ENCODE results near the gene PARN.

PARN gene

DNA sequence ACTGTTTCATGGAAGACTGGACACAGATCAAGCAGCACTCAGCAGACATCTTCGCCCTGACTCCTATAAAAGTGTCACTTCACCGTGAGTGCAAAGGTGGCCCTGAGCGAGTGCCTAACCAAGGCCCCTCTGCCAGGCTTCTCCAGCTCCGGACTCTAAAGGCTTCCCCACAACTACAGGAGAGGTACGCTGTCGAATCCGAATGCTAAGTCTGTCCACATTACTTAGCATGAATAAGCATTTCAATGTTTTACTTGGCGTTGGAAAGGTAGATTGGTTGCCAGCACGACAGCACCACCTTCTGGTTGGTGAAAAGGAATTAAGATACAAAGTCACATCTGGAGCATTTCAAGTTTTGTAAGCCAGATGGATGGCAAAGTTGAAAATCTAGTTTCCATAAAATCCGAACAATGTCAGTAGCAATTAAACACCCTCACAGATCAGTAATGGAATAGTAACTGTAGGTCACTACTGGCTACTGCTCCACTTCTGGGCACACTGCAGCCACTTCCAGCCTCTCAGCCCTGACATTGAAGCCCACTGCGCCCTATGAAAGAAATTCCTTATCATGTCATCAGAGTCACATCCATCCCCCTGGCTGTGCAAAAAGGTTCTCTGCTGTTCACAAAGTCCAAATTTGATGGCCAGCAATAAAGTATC is 100.9 kb downstream of the PARN start:
- peak; percentile 65 for DNase-seq (ENCODE audit: low spot score)

DNA sequence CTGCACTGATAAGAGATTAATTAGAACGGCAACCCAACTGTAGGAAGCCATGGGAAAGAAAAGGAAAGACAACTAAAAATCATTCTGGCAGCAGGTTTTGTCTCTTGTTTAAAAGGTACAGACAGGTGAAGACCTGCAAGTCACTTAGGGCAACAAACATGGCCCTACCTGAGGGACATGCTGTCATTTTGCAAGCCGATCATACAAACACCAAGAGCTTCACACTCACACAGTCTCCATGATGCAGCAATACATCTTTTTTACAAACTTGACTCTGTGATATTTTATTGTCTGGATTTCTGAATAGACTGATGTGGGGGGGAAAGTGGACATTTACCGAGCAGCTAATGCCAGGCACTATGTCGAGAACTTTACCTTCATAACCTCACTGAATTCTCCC is 101.8 kb downstream of the PARN start:
- DNase-seq (ENCODE audit: low spot score), result no peak

- DNase-seq (ENCODE audit: low spot score), result no peak
Observed at GRCh38 chr16:14527411-14528044, 102.5 kb downstream of the PARN start.

DNA sequence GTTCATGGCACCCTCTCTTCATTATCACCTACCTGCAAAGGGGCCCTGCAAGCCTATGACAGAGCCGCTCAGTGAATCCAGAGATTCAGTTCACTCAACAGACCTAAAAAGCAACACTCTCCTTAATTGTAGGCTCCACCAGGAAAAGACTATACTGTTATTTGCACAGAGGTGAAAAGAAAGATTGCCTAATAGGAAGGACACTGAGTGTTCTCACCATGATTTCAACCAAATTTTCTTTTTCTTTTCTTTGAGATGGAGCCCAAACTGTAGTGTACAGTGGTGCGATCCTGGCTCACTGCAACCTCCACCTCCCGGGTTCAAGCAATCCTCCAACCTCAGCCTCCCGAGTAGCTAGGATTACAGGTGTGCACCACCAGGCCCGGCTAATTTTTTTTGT is 104.5 kb downstream of the PARN start:
- no peak for DNase-seq (ENCODE audit: low spot score)

- no peak for DNase-seq (ENCODE audit: low spot score)
Observed at GRCh38 chr16:14524979-14525378, 105.1 kb downstream of the PARN start.

GRCh38 chr16:14523632-14524031 is 106.4 kb downstream of the PARN start:
- DNase-seq (ENCODE audit: low spot score), result no peak

GRCh38 chr16:14522671-14523070 is 107.4 kb downstream of the PARN start:
- DNase-seq (ENCODE audit: low spot score), result no peak

DNA sequence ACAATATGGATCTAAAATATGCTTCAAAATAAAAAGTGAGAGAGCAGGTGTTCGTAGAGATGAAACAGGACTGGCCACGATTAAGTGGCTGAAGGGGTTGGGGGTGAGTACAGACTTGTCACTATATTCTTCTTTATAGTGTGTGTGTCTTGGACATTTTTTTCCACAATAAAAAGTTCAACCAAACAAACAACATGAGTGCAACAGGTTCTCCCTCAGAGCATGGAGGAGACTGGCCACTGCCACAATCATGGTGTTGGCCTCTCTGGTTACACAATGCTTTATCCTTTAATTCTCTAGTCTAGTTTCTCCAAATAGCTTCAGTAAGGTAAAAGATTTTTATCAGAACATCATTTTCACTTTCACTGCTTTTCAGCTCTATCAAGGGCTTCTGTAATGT is 109.3 kb downstream of the PARN start:
- no peak for DNase-seq (ENCODE audit: low spot score)

DNA sequence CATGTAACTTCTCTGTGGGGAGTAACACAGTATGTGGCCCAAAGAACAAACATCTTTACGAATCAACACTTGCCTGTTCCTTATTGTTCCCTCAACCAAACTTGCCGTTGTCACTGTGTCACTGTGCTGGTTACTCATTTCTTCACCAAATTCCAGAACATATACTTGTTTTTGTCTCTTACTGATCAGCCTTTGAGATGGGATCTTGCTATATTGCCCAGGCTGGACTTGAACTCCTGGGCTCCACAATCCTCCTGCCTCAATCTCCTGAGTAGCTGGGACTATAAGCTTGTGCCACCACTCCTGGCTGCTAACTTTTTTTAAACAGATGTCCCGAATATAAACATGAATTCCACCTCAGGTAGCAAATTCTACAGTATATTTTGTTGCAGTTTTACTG is 115.1 kb downstream of the PARN start:
- no peak for DNase-seq (ENCODE audit: low spot score)

DNA sequence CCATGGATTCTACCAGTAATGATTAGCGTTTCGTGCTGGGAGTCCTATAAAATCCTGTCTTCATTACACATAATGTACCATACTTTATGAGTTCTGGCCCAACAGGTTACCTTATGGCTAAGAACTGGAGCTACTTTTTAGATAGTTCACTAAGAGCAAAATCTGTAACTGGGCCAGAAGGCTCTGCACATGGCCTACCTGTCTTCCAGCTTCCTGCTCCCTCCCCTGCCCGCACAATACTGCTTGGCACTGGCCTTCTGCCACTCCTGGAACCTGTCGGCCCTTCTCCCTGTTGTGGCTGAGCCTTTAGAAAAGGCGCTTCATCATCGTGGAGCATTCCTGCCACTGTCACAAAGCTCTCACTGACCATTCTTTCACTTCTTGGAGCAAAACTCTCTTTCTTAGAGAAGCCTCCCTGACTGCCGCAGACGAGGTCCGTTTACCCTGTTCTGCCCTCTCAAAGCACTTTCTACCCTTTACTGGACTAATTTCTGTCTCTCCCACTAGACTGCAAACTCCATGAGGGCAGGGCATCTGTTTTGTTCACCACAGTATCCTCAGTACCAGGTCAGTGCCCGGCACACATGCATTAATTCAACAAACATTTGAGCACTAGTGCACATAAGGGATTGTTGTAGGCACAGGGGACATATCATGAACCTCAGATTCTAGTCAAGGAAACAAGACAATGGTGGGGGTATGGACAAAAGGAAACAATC is 116.5 kb downstream of the PARN start:
- DNase-seq (ENCODE audit: low spot score), result no peak

DNA sequence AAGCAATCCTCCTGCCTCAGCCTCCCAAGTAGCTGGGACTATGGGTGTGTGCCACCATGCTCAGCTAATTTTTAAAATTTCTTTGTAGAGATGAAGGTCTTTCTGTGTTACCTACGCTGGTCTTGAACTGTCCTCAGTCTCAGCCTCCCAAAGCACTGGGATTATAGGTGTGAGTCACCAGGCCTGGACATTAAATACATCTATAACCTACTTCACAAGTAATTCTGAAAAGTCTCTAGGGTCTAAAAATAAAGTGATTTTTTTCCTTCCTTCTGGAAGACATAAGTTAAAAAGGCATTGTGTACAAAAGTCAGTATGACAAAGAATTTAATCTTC is 118.3 kb downstream of the PARN start:
- DNase-seq (ENCODE audit: low spot score), result no peak

GRCh38 chr16:14510939-14511799 is 118.9 kb downstream of the PARN start:
- no peak for DNase-seq (ENCODE audit: low spot score)

GRCh38 chr16:14510581-14510938 is 119.5 kb downstream of the PARN start:
- DNase-seq (ENCODE audit: low spot score), result no peak

DNA sequence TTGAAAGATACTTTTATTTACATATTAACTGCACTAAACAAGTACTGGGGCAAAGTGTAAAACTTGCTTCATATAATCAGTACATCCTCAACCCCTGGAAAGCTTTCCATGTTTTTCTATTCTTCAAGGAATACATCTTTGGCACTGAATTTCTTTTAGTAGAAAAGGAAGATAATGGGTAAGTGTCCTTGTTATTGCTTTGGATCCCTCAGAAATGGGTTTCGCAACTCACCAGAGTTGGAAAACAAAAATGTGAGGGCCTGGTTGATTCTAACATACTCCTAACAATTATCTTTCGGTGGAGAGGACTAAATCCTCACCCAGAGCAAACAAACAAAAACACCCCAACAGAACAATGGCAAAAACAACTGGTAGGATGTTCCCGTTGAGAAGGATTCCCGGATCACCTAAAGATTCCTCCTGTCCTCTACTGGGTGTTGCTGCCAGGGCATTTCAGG is 120.4 kb downstream of the PARN start:
- DNase-seq (ENCODE audit: low spot score), result no peak

DNA sequence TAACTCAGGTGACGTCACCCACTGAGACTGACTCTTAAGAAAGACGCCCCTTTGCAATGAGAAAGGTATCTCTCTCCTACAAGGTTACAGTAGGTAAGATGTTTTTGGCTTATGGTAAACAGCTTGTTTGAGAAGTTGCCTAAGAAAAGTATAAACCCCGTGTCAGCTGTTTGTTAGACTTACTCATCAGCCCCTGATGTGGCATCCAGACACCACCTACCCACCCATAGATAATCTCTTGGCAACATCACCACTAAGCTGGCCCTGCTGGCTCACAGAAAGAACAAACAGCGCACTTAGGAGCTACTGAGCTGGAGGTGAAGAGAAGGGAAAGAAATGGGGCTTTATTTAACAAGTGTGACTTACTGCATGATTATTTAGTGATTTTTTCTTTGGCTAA is 121.0 kb downstream of the PARN start:
- DNase-seq (ENCODE audit: low spot score), result no peak

GRCh38 chr16:14505846-14506245 is 124.2 kb downstream of the PARN start:
- DNase-seq (ENCODE audit: low spot score), result no peak

DNA sequence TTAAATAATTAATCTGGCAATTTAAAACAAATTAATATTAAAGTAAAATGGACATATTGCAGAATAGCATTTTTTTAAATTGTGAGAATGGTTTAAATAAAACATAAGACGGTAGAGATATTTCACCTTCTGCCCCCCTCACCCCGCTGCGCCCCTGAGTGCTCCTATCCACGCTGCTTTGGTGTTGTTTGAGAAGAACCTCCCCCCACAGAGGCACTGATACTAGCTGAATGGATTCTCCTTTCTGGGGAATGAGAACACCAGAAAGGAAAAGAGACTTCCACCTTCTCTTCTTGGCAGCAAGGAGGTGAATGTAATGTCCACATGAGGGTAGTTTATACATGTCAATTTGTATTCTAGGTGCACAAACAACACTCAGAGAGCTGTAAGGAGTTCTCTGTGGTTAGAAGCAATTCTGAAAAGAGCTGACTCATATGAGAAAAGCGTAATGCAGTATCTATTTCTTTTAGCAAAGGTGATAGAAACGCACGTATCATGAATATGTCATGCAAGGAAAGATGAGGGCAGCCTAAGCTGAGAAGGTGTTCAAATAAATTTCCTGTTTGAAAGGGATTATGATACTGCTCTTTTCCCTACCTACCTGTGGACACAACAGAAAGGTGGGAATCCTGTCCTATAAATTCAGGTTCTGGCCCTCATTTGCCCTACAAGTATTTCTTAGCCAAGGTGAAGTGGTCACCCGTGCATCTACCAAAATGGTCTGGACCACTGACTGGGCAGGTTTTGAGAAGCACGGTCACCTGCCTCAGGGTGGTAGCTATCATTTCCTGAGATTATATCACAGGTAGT is 126.9 kb downstream of the PARN start:
- DNase-seq (ENCODE audit: low spot score), result no peak

DNA sequence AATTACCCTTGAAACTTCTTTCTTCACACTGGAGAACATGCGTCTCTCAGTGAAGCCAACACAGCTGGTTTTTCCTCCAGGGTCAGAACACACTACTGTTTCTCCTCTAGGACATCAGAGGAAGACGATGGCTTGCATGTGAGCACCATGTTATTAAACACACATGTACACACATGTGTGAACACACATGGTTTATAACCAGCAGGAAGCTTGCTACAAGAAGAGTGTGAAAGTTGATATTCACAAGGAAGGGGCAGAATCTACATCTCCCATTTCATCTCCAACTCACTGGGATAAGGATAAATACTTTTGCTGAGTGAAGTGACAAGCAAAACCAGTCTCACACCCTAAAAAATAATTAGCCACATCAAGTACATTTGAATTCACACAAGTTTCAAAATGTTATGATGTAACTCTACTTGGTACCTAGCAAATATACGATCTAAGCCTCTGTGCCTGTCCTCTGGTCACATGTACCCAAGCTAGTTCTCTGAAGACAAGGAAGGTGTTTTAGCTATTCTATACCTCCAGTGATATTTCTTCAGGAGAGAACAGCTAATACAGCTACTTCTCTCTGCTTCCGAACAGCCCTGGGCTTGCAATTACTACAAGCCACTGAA is 127.7 kb downstream of the PARN start:
- DNase-seq (ENCODE audit: low spot score), result no peak

DNA sequence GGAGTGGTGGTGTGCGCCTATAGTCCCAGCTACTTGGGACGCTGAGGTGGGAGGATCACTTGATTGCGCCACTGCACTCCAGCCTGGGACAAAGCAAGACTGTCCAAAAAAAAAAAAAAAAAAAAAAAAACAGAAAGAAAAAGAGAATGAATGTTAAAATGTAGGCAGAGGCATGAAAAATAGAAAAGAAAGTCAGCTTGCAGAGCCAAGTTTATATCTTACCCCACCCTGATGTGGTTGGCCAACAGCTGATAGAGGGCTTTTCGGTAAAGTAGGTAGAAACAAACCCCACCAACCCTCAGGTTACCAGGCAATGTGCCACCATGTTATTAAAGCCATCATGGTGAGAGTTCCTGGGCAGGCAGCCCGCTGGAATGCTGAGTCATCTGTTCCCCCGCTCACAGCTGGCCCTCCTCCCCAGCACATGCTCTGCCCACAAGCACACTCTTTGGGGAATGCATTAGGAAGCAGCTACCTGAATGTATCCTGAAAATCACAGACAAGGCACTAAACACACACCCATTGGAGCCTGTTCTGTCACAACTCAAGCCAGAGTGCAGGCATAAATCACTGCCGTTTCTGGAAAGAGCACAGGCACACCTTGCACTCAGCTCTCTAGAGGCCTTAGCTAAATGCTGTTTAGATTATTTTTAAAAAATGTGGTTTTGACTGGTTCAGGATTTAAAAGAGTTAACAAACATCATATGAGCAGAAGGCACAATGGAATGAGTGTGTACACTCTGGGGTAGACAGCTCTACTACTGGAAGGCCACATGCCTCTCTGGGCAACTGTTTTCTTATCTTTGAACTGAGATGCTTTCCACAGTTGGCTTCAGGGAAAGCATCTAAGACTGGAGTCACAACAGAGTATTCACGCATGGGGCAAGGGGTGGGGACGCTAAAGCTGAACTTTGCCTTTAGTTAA is 128.5 kb downstream of the PARN start:
- peak; percentile 65 for DNase-seq (ENCODE audit: low spot score)

GRCh38 chr16:14500791-14501190 is 129.3 kb downstream of the PARN start:
- DNase-seq (ENCODE audit: low spot score), result no peak

Measured in ecto neural progenitor cell (in vitro differentiated cells).